ENCODE data around the gene NRG2. TPM values are rescaled to one million over a fixed set of nuclear protein-coding genes. Genes with fewer than 3 reads are reported as not detected.

NRG2 gene
- total and polyA plus RNA-seq, 2 of the 8 experiments (the other 6 are each of a cell fraction or from before 2014, with no cell fraction given): 0.27 to 0.54 TPM

- no peak overlapping the region for H2BK5ac ChIP-seq (ENCODE audit: low read depth, low read length)
- no peak overlapping the region for H2BK120ac ChIP-seq (replicated peaks; ENCODE audit: low read depth, low read length)
- H3K18ac ChIP-seq (ENCODE audit: extremely low read depth, low read length): no peak overlapping the region
- H3K14ac ChIP-seq (ENCODE audit: insufficient read length): no peak overlapping the region
- no peak overlapping the region for H3K4me2 ChIP-seq (ENCODE audit: insufficient read depth in 1 of 2, low read depth in 2 of 2, low read length in 2 of 2)
- H3K56ac ChIP-seq (replicated peaks; ENCODE audit: insufficient read length, low read depth, low read length): no peak overlapping the region
- peaks cover 0 to 2% of the 10 kb centered on the region in 2 experiments for H4K20me1 ChIP-seq (replicated peaks in 1 of 2; ENCODE audit: control insufficient read depth in 1 of 2, insufficient read depth in 2 of 2, low read length in 2 of 2)
- H4K8ac ChIP-seq (ENCODE audit: extremely low read depth, insufficient read depth, low read length): no peak overlapping the region
- ChIA-PET CTCF (ENCODE audit: partially characterized antibody) (interaction anchor here (1.7 to 6.9 kb wide), 2 partner anchors 13 to 26 kb away, joined by 5 to 35 read pairs; no protein-coding TSS in a partner anchor), POLR2A (ENCODE audit: partially characterized antibody) (no interaction called here)
- no peak overlapping the region for H4K91ac ChIP-seq (replicated peaks; ENCODE audit: insufficient read length, low read length)
- DNase-seq (ENCODE audit: low read depth in 1 of 2, low spot score in 2 of 2) (no peak), FAIRE-seq (no peak)
- no peak overlapping the region for H2BK12ac ChIP-seq (ENCODE audit: low read depth, low read length)
- no peaks in the 10 kb centered on the region for H3K79me1 ChIP-seq (ENCODE audit: low read depth, low read length)
- H3K4me1 ChIP-seq (replicated peaks in 1 of 4; ENCODE audit: control insufficient read depth in 3 of 4, insufficient read depth in 4 of 4, low read length in 3 of 4): no peaks in the 10 kb centered on the region
- H3K27me3 ChIP-seq (replicated peaks in 1 of 4; ENCODE audit: control insufficient read depth in 3 of 4, extremely low read depth in 1 of 4, insufficient read depth in 3 of 4, low read length in 3 of 4): no peaks in the 10 kb centered on the region
- no peak overlapping the region for H3K4me3 ChIP-seq (ENCODE audit: extremely low read depth in 1 of 4, insufficient read depth in 2 of 4, low read depth in 3 of 4, low read length in 4 of 4)
- no peak overlapping the region for H4K5ac ChIP-seq (ENCODE audit: insufficient read length, low read depth, low read length)
- no peak overlapping the region for H3K27ac ChIP-seq (ENCODE audit: low read depth, low read length)
- H3K9ac ChIP-seq (replicated peaks in 1 of 4; ENCODE audit: extremely low read depth in 1 of 4, low read depth in 3 of 4, low read length in 3 of 4): no peak overlapping the region
- H3K36me3 ChIP-seq (ENCODE audit: control insufficient read depth in 2 of 4, insufficient read depth in 4 of 4, low read length in 3 of 4): no peaks in the 10 kb centered on the region
- H2AFZ ChIP-seq (ENCODE audit: low read length): no peak overlapping the region
- H3K4ac ChIP-seq (replicated peaks; ENCODE audit: insufficient read length, low read depth, low read length): no peak overlapping the region
- H3K79me2 ChIP-seq (ENCODE audit: control insufficient read depth in 1 of 2, insufficient read depth in 2 of 2, low read length in 2 of 2): no peaks in the 10 kb centered on the region
- no peak overlapping the region for H2AK5ac ChIP-seq (ENCODE audit: low read depth, low read length)
- H2BK20ac ChIP-seq (ENCODE audit: low read length): no peak overlapping the region
- WGBS, 2 experiments (ENCODE audit: extremely low coverage in 1 of 2, insufficient coverage in 1 of 2, insufficient read length in 1 of 2, insufficient replicate concordance in 2 of 2, low coverage in 1 of 2, low lambda C conversion rate in 2 of 2, missing lambda C conversion rate in 1 of 2): 93% methylated on average over 1 of the region's 1 CpG; no CpG with 5 or more reads in 1 of the 2 experiments
- H3K23me2 ChIP-seq (ENCODE audit: low read depth, low read length): no peaks in the 10 kb centered on the region
- no peak overlapping the region for H2BK15ac ChIP-seq (ENCODE audit: low read length)
- no peak overlapping the region for H3K23ac ChIP-seq (ENCODE audit: insufficient read length)
- no peaks in the 10 kb centered on the region for H3K9me3 ChIP-seq (ENCODE audit: insufficient read depth in 2 of 2, low read depth in 1 of 2, low read length in 1 of 2)
- TF ChIP-seq MAFK (IDR thresholded peaks at IDR 0.05; ENCODE audit: low read depth, low read length): no peak
- no peak for TF ChIP-seq FOSL1 (IDR thresholded peaks at IDR 0.05; ENCODE audit: insufficient read depth, low read depth, low read length)
- TF ChIP-seq SAP30 (IDR thresholded peaks at IDR 0.05; ENCODE audit: insufficient read depth, insufficient replicate concordance, low read length): no peak
- no peak for TF ChIP-seq SIN3A (conservative IDR thresholded peaks at IDR 0.05 in 1 of 2, IDR thresholded peaks at IDR 0.05 in 1 of 2; ENCODE audit: low read depth in 1 of 2, low read length in 2 of 2)
- no peak for TF ChIP-seq ZNF274 (IDR thresholded peaks at IDR 0.05; ENCODE audit: borderline replicate concordance, extremely low read depth, low read length)
- TF ChIP-seq BCL11A (IDR thresholded peaks at IDR 0.05; ENCODE audit: low read depth in 2 of 2, low read length in 2 of 2): no peak
- no peak for TF ChIP-seq MAX (IDR thresholded peaks at IDR 0.05)
- no peak for TF ChIP-seq YY1 (IDR thresholded peaks at IDR 0.05; ENCODE audit: low read depth, low read length)
- no peak for TF ChIP-seq SP4 (IDR thresholded peaks at IDR 0.05; ENCODE audit: low read length)
- no peak for TF ChIP-seq JUND (IDR thresholded peaks at IDR 0.05; ENCODE audit: low read length)
- no peak for TF ChIP-seq TCF12 (IDR thresholded peaks at IDR 0.05; ENCODE audit: low read depth, low read length)
- TF ChIP-seq RXRA (IDR thresholded peaks at IDR 0.05; ENCODE audit: insufficient read depth, low read depth, low read length): no peak
- no peak for TF ChIP-seq SIX5 (IDR thresholded peaks at IDR 0.05; ENCODE audit: low read depth, low read length)
- TF ChIP-seq SP1 (IDR thresholded peaks at IDR 0.05; ENCODE audit: low read depth, low read length): no peak
- TF ChIP-seq SUZ12 (IDR thresholded peaks at IDR 0.05; ENCODE audit: low read length): no peak
Measured at GRCh38 chr5:139995929-139996328, 47.2 kb downstream of the NRG2 start.

Data from H1 (cell line).